Ascending aorta (tissue), 2 donors: ENCODE data around the gene PARK7. TPM values are rescaled to one million over a fixed set of nuclear protein-coding genes. Genes with fewer than 3 reads are reported as not detected.

ENCODE experiments used
- DNase-seq, 2 donors: peaks; one replicate each; pipeline ENCODE4 v3.0.0-alpha.2; 2019; ENCODE audit warnings: low spot score in 2 of 2
- H3K27ac ChIP-seq, 2 donors: fragments of 200-600 bp; sonication (generic); one replicate each; pipeline ENCODE4 v1.5.1; 2016 to 2017; ENCODE audit warnings: mild to moderate bottlenecking in 1 of 2
- H3K27me3 ChIP-seq: fragments of 200-600 bp; sonication (generic); one replicate; pipeline ENCODE4 v1.5.1; 2017
- H3K36me3 ChIP-seq, 2 donors: fragments of 200-600 bp; sonication (generic); one replicate each; pipeline ENCODE4 v1.5.1; 2016
- H3K4me1 ChIP-seq, 2 donors: fragments of 200-600 bp; sonication (generic); one replicate each; pipeline ENCODE4 v1.5.1; 2016 to 2017; ENCODE audit warnings: mild to moderate bottlenecking in 1 of 2
- H3K4me3 ChIP-seq, 2 donors: fragments of 200-600 bp; sonication (generic); one replicate each; pipeline ENCODE4 v1.5.1; 2016 to 2017; ENCODE audit warnings: mild to moderate bottlenecking in 1 of 2
- H3K9me3 ChIP-seq, 2 donors: fragments of 200-600 bp; sonication (generic); one replicate each; pipeline ENCODE4 v1.5.1; 2016
- CTCF ChIP-seq, 3 experiments: fragments of 200-600 bp in 2 of 3; fragments of 450-650 bp in 1 of 3; sonication (generic) in 2 of 3; IDR thresholded peaks; one replicate each; pipeline ENCODE4 v1.5.1; 2016 to 2019; ENCODE audit warnings: antibody characterized with exemption in 3 of 3, mild to moderate bottlenecking in 1 of 3, moderate library complexity in 1 of 3
- intact Hi-C: fragments of 100-400 bp; cut with DNase I; formaldehyde crosslinking; loops from one replicate; pipeline ENCODE4 v1.15.1; 2023
- total RNA-seq: library from RNA; depleted of rRNA; stranded (reverse); fragments of >200 nt; gene quantifications from one replicate; pipeline ENCODE4 v1.1.0, GENCODE V29; 2016

The PARK7 gene
- total RNA-seq, 1 donor from 2014 or later = 103 TPM

GRCh38 chr1:8016210-8016894 is 54.8 kb downstream of the PARK7 start:
- H3K4me3 ChIP-seq = peak overlapping the region in 1 of 2 donors; percentile 13
- peaks cover 12 to 44% of the 10 kb centered on the region in 2 donors for H3K4me1 ChIP-seq
- no peak for TF ChIP-seq CTCF (IDR thresholded peaks at IDR 0.05)
- peaks cover 30 to 33% of the 10 kb centered on the region in 2 donors for H3K36me3 ChIP-seq
- intact Hi-C loops = loop anchor here (5.0 kb wide), 2 partner anchors 39 to 221 kb away; no protein-coding TSS in a partner anchor
- H3K27me3 ChIP-seq = no peaks in the 10 kb centered on the region
- H3K9me3 ChIP-seq = no peaks in the 10 kb centered on the region
- no peak for DNase-seq
- peak overlapping the region; percentile 65 to 68 for H3K27ac ChIP-seq

- no peaks in the 10 kb centered on the region for H3K27me3 ChIP-seq
- H3K27ac ChIP-seq = peak overlapping the region; percentile 65 to 68
- H3K4me1 ChIP-seq = peaks cover 12 to 47% of the 10 kb centered on the region in 2 donors
- no peak for DNase-seq
- H3K36me3 ChIP-seq = peaks cover 26 to 28% of the 10 kb centered on the region in 2 donors
- TF ChIP-seq CTCF (IDR thresholded peaks at IDR 0.05) = no peak
- no peaks in the 10 kb centered on the region for H3K9me3 ChIP-seq
- H3K4me3 ChIP-seq = no peak overlapping the region
- intact Hi-C loops = loop anchor here (5.0 kb wide), 2 partner anchors 40 to 220 kb away; no protein-coding TSS in a partner anchor
Measured at GRCh38 chr1:8016895-8017241, 55.4 kb downstream of the PARK7 start.

GRCh38 chr1:8017495-8018197 is 56.1 kb downstream of the PARK7 start:
- Histone ChIP-seq H3K27ac (peak overlapping the region; percentile 45 to 53), H3K27me3 (no peaks in the 10 kb centered on the region), H3K36me3 (peaks cover 18 to 21% of the 10 kb centered on the region in 2 donors), H3K4me3 (no peak overlapping the region), H3K4me1 (peaks cover 12 to 53% of the 10 kb centered on the region in 2 donors), H3K9me3 (no peaks in the 10 kb centered on the region)
- no peak for DNase-seq
- intact Hi-C loops = loop anchor here (5.0 kb wide), 2 partner anchors 40 to 220 kb away; no protein-coding TSS in a partner anchor
- TF ChIP-seq CTCF (IDR thresholded peaks at IDR 0.05) = no peak

- peaks cover 12 to 55% of the 10 kb centered on the region in 2 donors for H3K4me1 ChIP-seq
- peaks cover 10 to 12% of the 10 kb centered on the region in 2 donors for H3K36me3 ChIP-seq
- intact Hi-C loops = loop anchor here (5.0 kb wide), 2 partner anchors 41 to 219 kb away; no protein-coding TSS in a partner anchor
- H3K27me3 ChIP-seq = no peaks in the 10 kb centered on the region
- H3K9me3 ChIP-seq = no peaks in the 10 kb centered on the region
- H3K27ac ChIP-seq = peak overlapping the region; percentile 49 to 53
- DNase-seq = no peak
- no peak overlapping the region for H3K4me3 ChIP-seq
- TF ChIP-seq CTCF (IDR thresholded peaks at IDR 0.05) = no peak
Measured at GRCh38 chr1:8018492-8019228, 57.1 kb downstream of the PARK7 start.

- no peak for DNase-seq
- intact Hi-C loops = loop anchor here (5.0 kb wide), 2 partner anchors 42 to 218 kb away; no protein-coding TSS in a partner anchor
- Histone ChIP-seq H3K36me3 (peaks cover 6 to 7% of the 10 kb centered on the region in 2 donors), H3K9me3 (no peaks in the 10 kb centered on the region), H3K4me3 (no peak overlapping the region), H3K27me3 (no peaks in the 10 kb centered on the region), H3K27ac (peak overlapping the region; percentile 49 to 53), H3K4me1 (peaks cover 12 to 56% of the 10 kb centered on the region in 2 donors)
- TF ChIP-seq CTCF (IDR thresholded peaks at IDR 0.05) = no peak
Measured at GRCh38 chr1:8019229-8019620, 57.7 kb downstream of the PARK7 start.
